HTERT RPE-1 (cell line): Measurements from ENCODE around the gene MELTF.

Experiments used
- in situ Hi-C: fragments of 300-500 bp; cut with MboI; formaldehyde crosslinking; loops from 4 replicates; pipeline ENCODE4 v1.14.3; 2020; ENCODE audit warnings: low sequenced_read_pairs

The MELTF gene

GRCh38 chr3:196969134-196969659 is 60.4 kb downstream of the MELTF start:
- in situ Hi-C loops: no loop called here

GRCh38 chr3:196968233-196969133 is 61.1 kb downstream of the MELTF start, which contains the start of gene PIGZ:
Gene PIGZ, minus strand, starts transcription at chr3:196968833. Its CDS starts 16,802 bp downstream, at chr3:196952031.
- in situ Hi-C loops: no loop called here

GRCh38 chr3:196967412-196968232 is 62.0 kb downstream of the MELTF start:
- in situ Hi-C loops: no loop called here

- in situ Hi-C loops: no loop called here
These were observed 62.9 kb downstream of the MELTF start for GRCh38 chr3:196966526-196967401.

GRCh38 chr3:196965804-196966173 is 63.8 kb downstream of the MELTF start:
- in situ Hi-C loops: no loop called here

GRCh38 chr3:196965112-196965803 is 64.4 kb downstream of the MELTF start:
- in situ Hi-C loops: no loop called here

- in situ Hi-C loops: no loop called here
These were observed 66.0 kb downstream of the MELTF start for GRCh38 chr3:196963631-196963953.

- in situ Hi-C loops: no loop called here
These were observed 66.5 kb downstream of the MELTF start for GRCh38 chr3:196962930-196963630.

GRCh38 chr3:196962108-196962929 is 67.3 kb downstream of the MELTF start:
- in situ Hi-C loops: no loop called here

GRCh38 chr3:196954832-196955231 is 74.8 kb downstream of the MELTF start:
- in situ Hi-C loops: no loop called here
